Panc1 (cell line): ENCODE results near the gene AARS2.
"Not testable (repeated sequence)": the region's sequence is repeated elsewhere in the genome, so short reads cannot be mapped to it uniquely, and the experiment has no call there.

ENCODE experiments used
- POLR2AphosphoS5 ChIP-seq: IDR thresholded peaks from 2 replicates; pipeline ENCODE4 v1.6.1; 2012; ENCODE audit warnings: mild to moderate bottlenecking, low read depth, low read length, moderate library complexity
- SIN3A ChIP-seq: IDR thresholded peaks from 2 replicates; pipeline ENCODE4 v1.6.1; 2012; ENCODE audit warnings: low read depth, mild to moderate bottlenecking, low read length, moderate library complexity, borderline replicate concordance; ENCODE audit not compliant: insufficient read depth
- TCF7L2 ChIP-seq: IDR thresholded peaks from 2 replicates; pipeline ENCODE4 v1.6.1; 2011; ENCODE audit warnings: mild to moderate bottlenecking, low read depth, low read length, inconsistent platforms
- TF ChIP-seq, protein P1 (sequence below): fragments of 450-650 bp; IDR thresholded peaks from 2 replicates; pipeline ENCODE4 v1.5.1; 2017; ENCODE audit warnings: mild to moderate bottlenecking
- TF ChIP-seq, protein P2 (sequence below), 2 experiments: IDR thresholded peaks; 2 replicates each; pipeline ENCODE4 v1.6.1; 2011 to 2012; ENCODE audit warnings: low read depth in 2 of 2, control low read depth in 1 of 2, low read length in 1 of 2, mild to moderate bottlenecking in 1 of 2, moderate library complexity in 1 of 2; ENCODE audit not compliant: insufficient read depth in 1 of 2

DNA sequence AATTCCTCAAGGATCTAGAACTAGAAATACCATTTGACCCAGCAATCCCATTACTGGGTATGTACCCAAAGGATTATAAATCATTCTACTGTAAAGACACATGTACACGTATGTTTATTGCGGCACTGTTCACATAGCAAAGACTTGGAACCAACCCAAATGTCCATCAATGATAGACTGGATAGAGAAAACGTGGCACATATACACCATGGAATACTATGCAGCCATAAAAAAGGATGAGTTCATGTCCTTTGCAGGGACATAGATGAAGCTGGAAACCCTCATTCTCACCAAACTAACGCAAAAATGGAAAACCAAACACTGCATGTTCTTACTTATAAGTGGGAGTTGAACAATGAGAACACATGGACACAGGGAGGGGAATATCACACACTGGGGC, 33.7 kb upstream of the AARS2 start:
- TF ChIP-seq, protein P1, sequence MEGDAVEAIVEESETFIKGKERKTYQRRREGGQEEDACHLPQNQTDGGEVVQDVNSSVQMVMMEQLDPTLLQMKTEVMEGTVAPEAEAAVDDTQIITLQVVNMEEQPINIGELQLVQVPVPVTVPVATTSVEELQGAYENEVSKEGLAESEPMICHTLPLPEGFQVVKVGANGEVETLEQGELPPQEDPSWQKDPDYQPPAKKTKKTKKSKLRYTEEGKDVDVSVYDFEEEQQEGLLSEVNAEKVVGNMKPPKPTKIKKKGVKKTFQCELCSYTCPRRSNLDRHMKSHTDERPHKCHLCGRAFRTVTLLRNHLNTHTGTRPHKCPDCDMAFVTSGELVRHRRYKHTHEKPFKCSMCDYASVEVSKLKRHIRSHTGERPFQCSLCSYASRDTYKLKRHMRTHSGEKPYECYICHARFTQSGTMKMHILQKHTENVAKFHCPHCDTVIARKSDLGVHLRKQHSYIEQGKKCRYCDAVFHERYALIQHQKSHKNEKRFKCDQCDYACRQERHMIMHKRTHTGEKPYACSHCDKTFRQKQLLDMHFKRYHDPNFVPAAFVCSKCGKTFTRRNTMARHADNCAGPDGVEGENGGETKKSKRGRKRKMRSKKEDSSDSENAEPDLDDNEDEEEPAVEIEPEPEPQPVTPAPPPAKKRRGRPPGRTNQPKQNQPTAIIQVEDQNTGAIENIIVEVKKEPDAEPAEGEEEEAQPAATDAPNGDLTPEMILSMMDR, result not testable (repeated sequence)
- TF ChIP-seq TCF7L2, POLR2AphosphoS5, SIN3A: not testable (repeated sequence)
- TF ChIP-seq, protein P2, sequence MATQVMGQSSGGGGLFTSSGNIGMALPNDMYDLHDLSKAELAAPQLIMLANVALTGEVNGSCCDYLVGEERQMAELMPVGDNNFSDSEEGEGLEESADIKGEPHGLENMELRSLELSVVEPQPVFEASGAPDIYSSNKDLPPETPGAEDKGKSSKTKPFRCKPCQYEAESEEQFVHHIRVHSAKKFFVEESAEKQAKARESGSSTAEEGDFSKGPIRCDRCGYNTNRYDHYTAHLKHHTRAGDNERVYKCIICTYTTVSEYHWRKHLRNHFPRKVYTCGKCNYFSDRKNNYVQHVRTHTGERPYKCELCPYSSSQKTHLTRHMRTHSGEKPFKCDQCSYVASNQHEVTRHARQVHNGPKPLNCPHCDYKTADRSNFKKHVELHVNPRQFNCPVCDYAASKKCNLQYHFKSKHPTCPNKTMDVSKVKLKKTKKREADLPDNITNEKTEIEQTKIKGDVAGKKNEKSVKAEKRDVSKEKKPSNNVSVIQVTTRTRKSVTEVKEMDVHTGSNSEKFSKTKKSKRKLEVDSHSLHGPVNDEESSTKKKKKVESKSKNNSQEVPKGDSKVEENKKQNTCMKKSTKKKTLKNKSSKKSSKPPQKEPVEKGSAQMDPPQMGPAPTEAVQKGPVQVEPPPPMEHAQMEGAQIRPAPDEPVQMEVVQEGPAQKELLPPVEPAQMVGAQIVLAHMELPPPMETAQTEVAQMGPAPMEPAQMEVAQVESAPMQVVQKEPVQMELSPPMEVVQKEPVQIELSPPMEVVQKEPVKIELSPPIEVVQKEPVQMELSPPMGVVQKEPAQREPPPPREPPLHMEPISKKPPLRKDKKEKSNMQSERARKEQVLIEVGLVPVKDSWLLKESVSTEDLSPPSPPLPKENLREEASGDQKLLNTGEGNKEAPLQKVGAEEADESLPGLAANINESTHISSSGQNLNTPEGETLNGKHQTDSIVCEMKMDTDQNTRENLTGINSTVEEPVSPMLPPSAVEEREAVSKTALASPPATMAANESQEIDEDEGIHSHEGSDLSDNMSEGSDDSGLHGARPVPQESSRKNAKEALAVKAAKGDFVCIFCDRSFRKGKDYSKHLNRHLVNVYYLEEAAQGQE (IDR thresholded peaks at IDR 0.05; ENCODE audit: insufficient read depth in 1 of 2, low read depth in 2 of 2, low read length in 1 of 2), result not testable (repeated sequence)
